Effector memory CD4-positive, alpha-beta T cell (primary cell): ENCODE data around the gene HID1.

ENCODE experiments used
- DNase-seq, 3 donors: peaks; one replicate each; pipeline ENCODE4 v3.0.0-alpha.2; 2020
- H3K27ac ChIP-seq: 2 replicates; pipeline ENCODE4 v1.7.0; 2013; ENCODE audit warnings: mild to moderate bottlenecking, low read length, moderate library complexity; ENCODE audit not compliant: insufficient read depth, poor library complexity, severe bottlenecking
- H3K27me3 ChIP-seq: replicated peaks from 2 replicates; pipeline ENCODE4 v1.7.0; 2013; ENCODE audit warnings: mild to moderate bottlenecking, low read length; ENCODE audit not compliant: insufficient read depth, control insufficient read depth, poor library complexity, severe bottlenecking
- H3K36me3 ChIP-seq: 2 replicates; pipeline ENCODE4 v1.7.0; 2013; ENCODE audit warnings: mild to moderate bottlenecking, low read length, moderate library complexity; ENCODE audit not compliant: control insufficient read depth, insufficient read depth
- H3K4me1 ChIP-seq: 2 replicates; pipeline ENCODE4 v1.7.0; 2013; ENCODE audit warnings: low read length, mild to moderate bottlenecking; ENCODE audit not compliant: control insufficient read depth, insufficient read depth, poor library complexity, severe bottlenecking
- H3K4me3 ChIP-seq: 2 replicates; pipeline ENCODE4 v1.7.0; 2013; ENCODE audit warnings: low read length, low read depth, mild to moderate bottlenecking; ENCODE audit not compliant: insufficient read depth, poor library complexity, severe bottlenecking
- H3K9me3 ChIP-seq: 2 replicates; pipeline ENCODE4 v1.7.0; 2013; ENCODE audit warnings: mild to moderate bottlenecking, low read length, moderate library complexity; ENCODE audit not compliant: control insufficient read depth

HID1 gene

GRCh38 chr17:74960570-74961342 is 11.8 kb downstream of the HID1 start:
- peak in 2 of 3 donors; percentile 15 to 16 for DNase-seq
- H3K4me3 ChIP-seq: no peak overlapping the region
- no peak overlapping the region for H3K27ac ChIP-seq
- H3K36me3 ChIP-seq: no peaks in the 10 kb centered on the region
- H3K4me1 ChIP-seq: no peaks in the 10 kb centered on the region
- no peaks in the 10 kb centered on the region for H3K9me3 ChIP-seq
- H3K27me3 ChIP-seq: no peaks in the 10 kb centered on the region

- no peaks in the 10 kb centered on the region for H3K9me3 ChIP-seq
- H3K27ac ChIP-seq: no peak overlapping the region
- no peaks in the 10 kb centered on the region for H3K4me1 ChIP-seq
- no peaks in the 10 kb centered on the region for H3K27me3 ChIP-seq
- no peak overlapping the region for H3K4me3 ChIP-seq
- DNase-seq: no peak
- no peaks in the 10 kb centered on the region for H3K36me3 ChIP-seq
Measured at GRCh38 chr17:74959826-74960515, 12.6 kb downstream of the HID1 start.

GRCh38 chr17:74957935-74958740 is 14.4 kb downstream of the HID1 start:
- Histone ChIP-seq H3K4me1 (no peaks in the 10 kb centered on the region), H3K27me3 (no peaks in the 10 kb centered on the region), H3K27ac (no peak overlapping the region), H3K36me3 (no peaks in the 10 kb centered on the region), H3K9me3 (no peaks in the 10 kb centered on the region), H3K4me3 (no peak overlapping the region)
- peak; percentile 44 to 62 (median 52) for DNase-seq

GRCh38 chr17:74956093-74956492 is 16.5 kb downstream of the HID1 start:
- no peak overlapping the region for H3K4me3 ChIP-seq
- no peak overlapping the region for H3K27ac ChIP-seq
- no peak for DNase-seq
- H3K9me3 ChIP-seq: no peaks in the 10 kb centered on the region
- H3K27me3 ChIP-seq: no peaks in the 10 kb centered on the region
- H3K4me1 ChIP-seq: no peaks in the 10 kb centered on the region
- H3K36me3 ChIP-seq: no peaks in the 10 kb centered on the region

GRCh38 chr17:74954665-74955421 is 17.7 kb downstream of the HID1 start:
- Histone ChIP-seq H3K9me3 (no peaks in the 10 kb centered on the region), H3K4me1 (no peaks in the 10 kb centered on the region), H3K27ac (no peak overlapping the region), H3K36me3 (no peaks in the 10 kb centered on the region), H3K27me3 (no peaks in the 10 kb centered on the region), H3K4me3 (no peak overlapping the region)
- DNase-seq: no peak

GRCh38 chr17:74954115-74954514 is 18.4 kb downstream of the HID1 start:
- no peak overlapping the region for H3K4me3 ChIP-seq
- no peak overlapping the region for H3K27ac ChIP-seq
- DNase-seq: no peak
- H3K27me3 ChIP-seq: no peaks in the 10 kb centered on the region
- no peaks in the 10 kb centered on the region for H3K36me3 ChIP-seq
- no peaks in the 10 kb centered on the region for H3K4me1 ChIP-seq
- H3K9me3 ChIP-seq: no peaks in the 10 kb centered on the region

- Histone ChIP-seq H3K4me1 (no peaks in the 10 kb centered on the region), H3K9me3 (no peaks in the 10 kb centered on the region), H3K36me3 (no peaks in the 10 kb centered on the region), H3K27me3 (no peaks in the 10 kb centered on the region), H3K27ac (no peak overlapping the region), H3K4me3 (no peak overlapping the region)
- DNase-seq: no peak
Measured at GRCh38 chr17:74953134-74953687, 19.3 kb downstream of the HID1 start.

- DNase-seq: no peak
- Histone ChIP-seq H3K4me1 (no peaks in the 10 kb centered on the region), H3K27ac (no peak overlapping the region), H3K36me3 (no peaks in the 10 kb centered on the region), H3K4me3 (no peak overlapping the region), H3K27me3 (no peaks in the 10 kb centered on the region), H3K9me3 (no peaks in the 10 kb centered on the region)
Measured at GRCh38 chr17:74952431-74953133, 20.0 kb downstream of the HID1 start.
